Smooth muscle cell of the brain vasculature (primary cell): Measurements from ENCODE around the gene ZNF862.

Experiments used
- DNase-seq: peaks from one replicate; pipeline ENCODE4 v3.0.0-alpha.2; 2012; ENCODE audit warnings: low read depth, low spot score

Gene ZNF862

GRCh38 chr7:149866139-149866778 lies 28.1 kb downstream of the ZNF862 start:
- DNase-seq: no peak

DNA sequence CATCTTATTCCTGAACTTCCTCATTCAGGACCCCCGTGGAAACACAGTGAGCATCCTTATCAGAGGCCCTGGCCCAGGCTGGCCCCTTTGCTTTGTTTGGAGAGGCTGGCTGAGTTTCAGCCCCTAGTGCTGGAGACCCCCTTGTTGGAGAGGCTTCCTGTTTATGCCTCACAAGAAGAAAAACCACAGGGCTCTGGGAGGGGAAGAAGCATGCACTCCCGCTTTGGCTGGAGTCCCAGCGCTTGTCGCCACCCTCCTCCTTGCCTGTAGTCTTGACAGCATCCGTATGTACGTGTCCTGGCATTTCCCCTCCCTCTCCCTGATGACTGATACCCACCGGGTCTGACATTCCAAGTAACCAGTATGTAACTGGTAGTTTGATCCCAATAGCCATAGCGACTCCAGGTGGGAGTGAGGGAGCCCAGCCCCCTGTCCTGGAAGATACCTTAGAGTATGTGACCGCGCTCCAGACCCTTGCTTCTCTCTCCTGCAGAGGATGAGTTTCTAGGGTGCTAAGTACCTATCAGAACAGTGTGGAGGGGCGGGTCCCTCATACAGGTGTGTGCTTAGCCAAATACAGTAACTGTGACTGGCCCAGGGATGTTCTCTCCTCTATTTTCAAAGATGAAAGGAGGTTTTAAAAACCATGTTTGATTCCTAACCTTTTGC lies 28.7 kb downstream of the ZNF862 start:
- no peak for DNase-seq

DNA sequence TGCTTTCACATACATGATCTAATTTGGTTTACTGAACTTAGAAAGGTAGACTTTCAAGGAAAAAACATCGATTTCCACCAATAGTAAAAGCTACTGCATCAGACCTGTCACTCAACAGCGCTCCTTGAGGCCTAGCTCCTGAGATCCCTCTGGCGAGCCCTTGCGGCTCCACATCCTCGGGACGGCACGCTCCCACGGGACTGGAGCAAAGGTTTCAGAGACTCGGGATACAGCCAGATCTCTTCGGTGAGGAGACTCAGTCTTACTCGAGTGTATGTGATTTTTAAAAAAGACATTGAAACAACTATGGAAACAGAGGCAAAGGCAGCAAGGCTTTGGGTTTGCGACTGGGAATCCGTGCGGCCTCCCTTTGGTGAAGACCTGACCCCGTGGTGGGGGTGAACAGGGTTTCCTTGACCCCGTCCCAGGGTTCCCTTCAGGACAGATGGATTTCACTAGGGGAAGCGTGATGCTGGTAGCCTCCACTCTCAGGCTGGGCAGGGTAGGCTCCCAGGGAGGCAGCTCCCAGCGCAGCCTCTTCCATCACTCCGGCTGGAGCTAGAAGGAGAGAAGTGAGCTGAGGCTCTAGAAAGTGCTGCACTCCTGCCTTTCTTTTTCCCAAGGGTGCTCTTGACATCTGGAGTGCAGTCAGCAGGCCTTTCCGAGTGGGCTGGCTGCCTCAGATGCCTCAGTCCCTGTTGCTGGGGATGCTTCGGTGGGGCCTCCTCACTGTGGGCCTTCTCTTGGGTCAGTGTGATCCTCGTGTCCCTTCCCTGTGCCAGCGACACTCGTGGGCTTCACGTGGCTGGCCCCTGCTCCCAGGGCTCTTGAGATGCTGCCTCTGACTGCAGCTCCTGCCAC lies 29.8 kb downstream of the ZNF862 start:
- DNase-seq: no peak

DNA sequence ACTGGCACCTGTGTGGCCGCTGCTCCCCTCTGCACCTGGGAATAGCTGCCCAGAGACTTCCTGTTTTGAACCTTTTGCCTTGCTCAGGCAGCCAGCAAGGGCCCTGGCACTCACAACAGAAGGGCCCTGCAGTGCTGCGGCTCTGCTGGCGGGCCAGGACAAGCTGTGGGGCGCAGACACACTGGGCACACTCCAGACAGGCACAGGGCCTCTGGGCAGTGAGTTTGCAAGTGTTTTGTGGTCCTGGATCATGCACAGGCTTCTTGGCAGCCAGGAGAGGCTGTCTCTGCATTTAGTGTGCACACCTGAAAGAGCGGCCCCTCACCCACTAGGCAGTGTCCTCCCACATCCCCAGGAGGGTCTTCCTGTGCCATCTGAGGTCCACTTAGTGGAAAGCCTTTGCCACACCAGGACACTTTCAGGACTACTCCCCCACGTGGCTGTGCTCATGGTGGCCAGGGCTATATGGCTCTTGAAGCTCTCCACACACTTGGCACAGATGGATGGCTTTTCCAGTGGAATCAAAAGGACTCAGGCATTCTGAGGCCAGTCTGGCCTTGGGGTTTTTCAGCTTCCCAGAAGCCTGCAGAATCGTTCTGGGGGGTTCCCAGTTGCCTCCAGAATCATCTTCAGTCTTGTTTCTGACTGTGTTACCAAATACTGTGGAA lies 30.6 kb downstream of the ZNF862 start:
- DNase-seq: no peak

DNA sequence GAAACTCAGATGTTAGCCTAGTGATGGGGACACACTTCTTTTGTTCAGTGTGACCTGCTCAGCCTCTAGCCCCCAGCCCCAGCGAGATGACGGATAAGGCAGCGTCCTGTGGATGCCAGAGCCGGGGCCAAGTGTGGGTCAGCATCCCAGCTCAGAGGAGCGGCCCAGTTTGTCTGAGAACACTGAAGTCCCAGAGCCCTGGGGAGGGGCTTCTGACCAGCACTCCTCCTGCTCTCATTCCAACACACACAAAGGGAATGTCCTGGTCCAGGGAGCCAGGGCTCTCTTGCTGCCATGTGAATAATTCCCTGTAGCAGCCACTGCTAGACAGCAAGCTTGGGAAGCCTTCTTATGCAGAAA lies 31.1 kb downstream of the ZNF862 start:
- DNase-seq: no peak

- DNase-seq: no peak
Measured at GRCh38 chr7:149869867-149870266, 31.7 kb downstream of the ZNF862 start.

GRCh38 chr7:149870274-149870673 lies 32.1 kb downstream of the ZNF862 start:
- no peak for DNase-seq

DNA sequence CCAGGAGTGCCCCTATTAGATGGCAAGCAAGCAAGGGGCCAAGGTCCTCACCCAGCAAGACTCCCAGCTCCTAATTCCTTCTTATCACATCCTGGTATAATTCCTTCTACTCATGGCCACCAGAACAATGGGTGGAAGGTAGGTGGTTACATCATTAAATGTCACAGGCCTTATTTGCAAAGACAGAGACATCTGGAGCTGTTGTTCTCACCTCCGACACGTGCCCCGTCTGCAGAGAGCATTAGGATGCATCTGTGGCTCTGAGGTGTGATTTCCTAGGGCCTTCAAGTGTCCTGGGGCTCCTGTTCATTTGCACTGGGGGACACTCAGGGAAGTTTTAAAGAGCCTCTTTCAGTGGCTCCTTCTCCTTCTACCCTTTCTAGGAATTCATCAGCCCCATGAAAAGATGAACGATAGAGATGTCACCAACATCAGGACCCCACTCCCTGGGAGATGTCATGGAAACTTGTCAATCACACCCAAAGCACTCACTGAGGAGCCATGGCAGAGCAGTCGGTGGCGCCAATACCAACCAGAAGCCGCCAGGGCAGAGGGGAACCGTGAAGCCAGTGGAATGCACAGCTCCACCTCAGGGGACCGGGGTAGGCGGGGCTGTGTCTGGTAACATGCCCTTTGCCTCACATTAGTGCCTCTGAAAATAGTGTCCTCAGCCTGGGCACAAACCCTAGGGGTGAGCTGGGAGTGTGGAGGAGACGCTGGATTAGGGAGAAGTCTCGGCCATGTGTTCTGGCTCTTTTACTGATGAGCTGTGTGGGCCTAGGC lies 32.7 kb downstream of the ZNF862 start:
- DNase-seq: no peak

DNA sequence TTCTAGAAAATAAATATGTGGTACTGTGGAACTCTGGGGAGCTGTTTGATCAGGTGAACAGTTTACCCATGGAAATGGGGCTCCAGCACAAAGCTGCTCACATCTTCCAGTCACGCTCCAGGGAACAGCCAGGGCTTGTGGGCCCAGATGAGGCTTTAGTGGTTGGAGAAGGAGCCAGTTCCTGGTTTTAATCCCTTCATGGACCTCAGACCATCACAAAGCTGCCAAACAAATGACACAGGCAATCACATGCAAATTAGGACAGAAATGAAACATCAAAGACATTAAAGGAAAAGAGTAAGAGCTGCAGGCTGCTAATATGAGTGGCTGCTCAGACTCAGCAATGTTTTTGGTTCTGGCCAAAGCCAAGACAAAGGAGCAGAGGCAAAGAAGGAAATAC lies 33.4 kb downstream of the ZNF862 start:
- DNase-seq: no peak

DNA sequence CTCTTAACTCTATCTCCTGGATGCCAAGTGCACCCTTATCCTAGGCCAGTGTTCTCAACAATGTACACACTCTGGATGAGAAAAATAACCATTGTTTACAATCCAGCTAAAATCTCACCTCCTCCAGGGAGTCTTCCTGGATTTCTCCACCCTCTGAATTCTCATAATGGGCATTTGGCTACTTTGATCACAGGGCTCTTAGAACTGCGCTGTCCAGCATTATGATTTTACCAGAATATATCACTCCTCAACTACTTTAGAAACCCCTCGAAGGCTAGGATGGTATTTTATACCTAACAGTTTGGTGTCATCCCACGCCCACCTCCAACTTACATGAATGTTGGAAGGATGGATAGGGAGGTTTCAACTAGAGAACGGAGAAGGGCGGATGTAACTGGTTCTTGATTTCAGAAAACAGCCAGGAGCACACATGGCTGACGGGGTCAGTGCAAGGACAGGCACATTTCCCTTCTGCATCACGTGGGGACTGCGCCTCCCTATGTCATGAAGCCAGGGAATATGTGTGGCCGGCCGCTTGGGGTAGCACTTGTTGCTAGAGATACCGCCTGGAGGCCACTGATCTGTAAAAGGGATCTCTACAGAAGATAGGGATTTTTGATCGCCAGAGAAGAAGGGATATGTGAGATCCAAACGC lies 34.4 kb downstream of the ZNF862 start:
- DNase-seq: peak; percentile 31

- DNase-seq: peak; percentile 62
Measured at GRCh38 chr7:149873074-149873969, 35.1 kb downstream of the ZNF862 start, which contains the start of gene ATP6V0E2. ATP6V0E2 (plus strand) TSS chr7:149873969; CDS start chr7:149874066, 97 bp downstream.

GRCh38 chr7:149873970-149874643 lies 35.9 kb downstream of the ZNF862 start:
- DNase-seq: no peak

DNA sequence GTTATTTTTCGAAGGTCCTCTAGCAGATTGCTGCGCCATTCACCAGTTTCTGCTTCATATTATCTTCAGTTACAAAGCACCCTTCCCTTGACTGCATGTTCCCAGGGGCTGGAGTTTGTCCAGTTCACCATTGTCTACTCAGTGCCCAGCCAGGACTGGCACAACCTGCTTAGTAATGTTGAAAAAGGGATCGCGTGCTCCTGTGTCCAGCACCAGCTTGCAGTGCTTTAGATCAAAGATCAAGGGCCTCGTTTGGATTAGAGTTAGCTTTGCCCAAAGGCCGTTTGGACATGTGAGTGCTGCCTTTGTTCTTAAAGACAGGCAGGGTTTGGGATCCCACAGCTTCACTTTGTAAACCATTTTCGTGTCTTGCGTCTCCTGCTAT lies 36.5 kb downstream of the ZNF862 start:
- DNase-seq: no peak

- DNase-seq: no peak
Measured at GRCh38 chr7:149875396-149875795, 37.2 kb downstream of the ZNF862 start.

DNA sequence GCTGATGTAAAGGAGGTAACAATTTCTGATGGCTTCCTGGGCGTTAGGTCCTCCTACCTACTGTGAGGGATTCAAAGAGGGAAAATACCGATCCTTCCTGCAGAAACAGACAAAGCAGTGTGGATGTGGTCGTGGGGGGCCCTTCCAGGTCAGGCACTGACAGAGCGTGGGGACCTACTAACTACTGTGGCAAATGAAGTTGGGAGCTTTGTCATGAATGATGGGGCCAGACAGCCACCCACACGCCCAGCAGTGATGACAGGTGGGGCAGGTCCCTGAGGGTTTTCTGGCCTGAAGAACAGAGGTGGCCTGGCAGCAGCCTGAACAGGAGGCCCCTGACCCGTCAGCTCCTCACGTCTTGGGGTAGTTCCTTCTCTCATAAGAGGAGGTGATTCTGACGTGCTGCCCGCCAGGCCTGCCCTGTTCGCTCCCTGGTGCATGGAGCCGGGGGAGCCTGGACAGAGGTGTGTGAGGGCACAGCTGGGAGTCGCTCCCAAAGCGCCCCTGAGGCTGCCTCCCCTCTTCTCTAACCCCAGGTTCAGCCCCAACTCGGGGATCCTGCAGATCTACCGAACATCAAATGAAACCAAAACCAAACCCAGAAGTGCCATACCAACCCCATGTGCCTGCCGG lies 39.8 kb downstream of the ZNF862 start:
- DNase-seq: no peak

DNA sequence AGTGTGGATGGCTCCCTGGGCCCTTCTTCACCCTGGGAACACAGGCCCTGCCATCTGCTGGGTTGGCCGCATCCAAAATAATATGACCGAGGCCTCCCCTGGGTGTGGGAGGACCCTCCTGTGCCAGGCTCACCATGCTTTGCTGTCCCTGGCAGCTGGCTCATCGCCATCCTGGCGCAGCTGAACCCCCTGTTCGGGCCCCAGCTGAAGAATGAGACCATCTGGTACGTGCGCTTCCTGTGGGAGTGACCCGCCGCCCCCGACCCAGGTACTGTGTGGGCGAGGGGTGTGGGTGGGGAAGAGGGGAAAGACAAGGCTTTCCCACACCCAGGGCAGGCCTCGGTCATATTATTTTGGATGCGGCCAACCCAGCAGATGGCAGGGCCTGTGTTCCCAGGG lies 40.3 kb downstream of the ZNF862 start:
- no peak for DNase-seq

GRCh38 chr7:149879271-149879743 lies 41.1 kb downstream of the ZNF862 start:
- no peak for DNase-seq
